NCI-H146 treated with DMSO at 0.1 percent for 48 hours (cell line): ENCODE measurements around the gene SLBP.
"Not testable (repeated sequence)": the region's sequence is repeated elsewhere in the genome, so short reads cannot be mapped to it uniquely, and the experiment has no call there.

Source experiments
- DNase-seq: peaks from one replicate; lab custom pipeline; 2025; ENCODE audit not compliant: unreplicated experiment; lab: John Stamatoyannopoulos, UW

The SLBP gene

DNA sequence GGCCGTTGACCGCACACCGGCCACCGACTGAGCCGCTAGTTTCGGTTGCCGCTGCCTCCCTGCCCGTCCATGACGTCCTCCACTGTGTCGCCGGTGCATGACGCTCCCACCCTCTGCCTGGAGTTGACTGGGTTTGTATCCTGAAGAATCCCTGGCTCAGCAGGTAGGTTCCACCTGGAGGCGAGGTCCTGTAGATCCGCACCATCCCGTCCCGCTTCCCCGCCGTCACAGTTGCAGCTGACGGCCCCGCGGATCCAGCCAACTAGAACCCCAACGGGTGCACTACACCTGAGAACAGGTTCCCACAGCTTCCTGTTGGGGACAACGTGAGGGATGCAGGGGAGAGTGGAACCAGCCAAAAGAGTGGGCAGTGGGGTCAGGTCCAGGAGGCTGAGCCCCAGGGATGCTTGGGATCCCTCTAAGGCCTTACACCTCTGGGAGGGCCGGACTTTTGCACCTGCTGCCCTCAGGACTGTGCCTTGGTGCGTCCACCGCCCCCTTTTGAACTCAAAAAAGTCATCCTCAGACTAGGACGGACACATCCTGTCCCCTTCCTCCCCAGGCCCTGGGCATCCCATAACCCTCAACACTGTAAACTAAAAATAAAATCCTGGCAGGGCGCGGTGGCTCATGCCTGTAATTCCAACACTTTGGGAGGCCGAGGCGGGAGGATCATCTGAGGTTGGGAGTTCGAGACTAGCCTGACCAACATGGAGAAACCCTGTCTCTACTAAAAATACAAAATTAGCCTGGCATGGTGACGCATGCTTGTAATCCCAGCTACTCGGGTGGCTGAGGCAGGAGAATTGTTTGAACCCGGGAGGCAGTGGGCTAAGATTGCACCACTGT lies 1.1 kb upstream of the SLBP start:
- DNase-seq, result no peak

DNA sequence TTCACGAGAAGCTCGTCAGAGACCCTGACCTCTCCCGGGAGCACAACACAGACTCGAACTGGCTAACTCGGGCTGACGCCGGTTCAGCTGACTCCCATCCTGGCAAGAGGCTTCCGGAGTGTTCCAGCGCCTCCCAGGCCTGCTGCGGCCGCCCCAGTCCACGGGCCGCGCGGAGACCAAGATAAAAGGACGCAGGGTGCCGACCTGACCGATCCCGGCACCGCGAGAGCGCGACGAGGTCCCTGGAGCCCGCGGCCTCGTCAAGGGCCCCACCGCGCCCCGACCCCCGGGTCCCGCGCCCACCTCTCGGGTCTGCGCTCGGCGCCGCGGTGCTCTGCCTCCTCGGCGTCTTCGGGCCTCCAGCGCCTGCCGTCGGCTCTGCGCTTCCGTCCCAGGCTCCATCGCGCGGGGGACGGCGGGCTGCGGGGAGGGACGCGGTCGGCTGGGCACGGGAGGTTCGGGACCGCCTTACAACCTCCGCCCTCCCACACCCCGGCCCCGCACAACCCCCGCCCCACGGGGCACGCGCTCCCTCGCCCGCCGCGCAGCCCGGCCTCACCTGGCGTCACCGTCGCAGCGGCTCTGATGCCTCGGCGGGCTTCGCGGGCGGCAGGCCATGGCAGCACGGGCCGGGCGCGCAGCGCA lies 426 bp downstream of the SLBP start:
- no peak for DNase-seq

DNA sequence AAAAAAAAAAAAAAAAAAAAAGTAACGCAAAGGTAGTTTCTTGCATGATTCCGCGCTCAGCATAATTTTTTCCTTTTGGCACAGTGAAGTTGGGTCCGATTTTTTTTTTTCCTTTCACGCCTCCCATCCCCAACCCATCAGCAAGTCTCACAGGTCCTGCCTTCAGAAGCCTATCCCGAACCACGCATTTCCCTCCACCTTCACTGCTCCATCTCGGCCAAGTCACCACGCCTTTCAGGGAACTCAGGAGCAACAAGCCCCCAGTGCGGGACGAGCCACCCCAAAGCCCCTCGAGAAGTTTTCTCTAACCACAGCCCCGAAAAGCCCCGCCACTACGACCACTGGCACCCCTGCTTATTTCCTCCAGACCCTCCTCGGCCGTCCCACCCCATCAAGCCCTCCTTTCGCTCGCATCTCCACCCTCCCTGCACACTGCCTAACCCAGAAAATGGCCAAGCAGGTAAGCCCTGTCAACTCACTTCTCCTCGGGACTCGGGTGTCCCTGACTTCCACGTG lies 1.0 kb downstream of the SLBP start:
- DNase-seq, result no peak

DNA sequence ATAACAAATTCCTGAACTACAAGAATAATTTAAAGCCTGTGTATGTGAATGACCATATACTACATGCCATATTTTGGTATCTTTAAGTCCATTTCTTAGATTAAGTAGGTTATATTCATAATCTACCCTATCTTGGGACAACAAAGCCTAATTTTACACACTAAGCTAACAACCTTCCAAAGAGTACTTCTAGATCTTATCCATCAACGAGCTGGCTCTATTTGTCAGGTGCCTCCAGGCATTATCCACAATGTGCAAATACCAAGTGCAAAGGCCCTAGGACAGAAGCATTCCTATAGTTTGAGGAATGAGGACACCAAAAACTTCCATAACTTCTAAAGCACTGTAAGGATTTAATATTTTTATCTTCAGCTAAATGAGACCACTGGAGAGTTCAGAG lies 3.5 kb downstream of the SLBP start:
- DNase-seq, result no peak

DNA sequence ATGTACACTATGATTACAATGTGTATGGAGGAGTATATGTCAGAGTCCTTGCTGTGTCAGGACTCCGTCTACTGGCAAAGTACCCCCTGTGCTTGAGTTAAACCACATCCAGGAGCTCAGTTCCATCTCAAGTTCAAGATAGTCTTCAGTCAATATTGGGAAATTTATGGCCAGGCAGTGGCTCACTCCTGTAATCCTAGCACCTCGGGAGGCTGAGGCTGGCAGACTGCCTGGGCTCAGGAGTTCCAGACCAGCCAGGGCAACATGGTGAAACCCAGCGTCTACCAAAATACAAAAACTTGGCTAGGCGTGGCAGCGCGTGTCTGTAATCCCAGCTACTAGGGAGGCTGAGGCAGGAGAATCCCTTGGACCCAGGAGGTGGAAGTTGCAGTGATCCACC lies 5.8 kb downstream of the SLBP start:
- no peak for DNase-seq

DNA sequence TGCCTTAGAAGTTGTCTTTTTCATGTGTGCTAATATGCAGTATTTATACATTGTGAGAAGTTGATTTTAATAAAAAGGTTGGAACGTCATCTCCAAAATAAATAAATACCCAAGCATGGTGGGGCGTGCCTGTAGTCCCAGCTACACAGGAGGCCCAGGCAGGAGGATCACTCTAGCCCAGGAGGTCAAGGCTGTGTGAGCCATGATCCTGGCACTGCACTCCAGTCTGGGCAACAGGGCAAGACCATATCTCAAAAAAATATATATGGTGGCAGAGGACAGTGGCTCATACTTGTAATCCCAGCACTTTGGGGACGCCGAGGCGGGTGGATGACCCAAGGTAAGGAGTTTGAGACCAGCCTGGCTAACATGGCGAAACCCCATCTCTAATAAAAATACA lies 6.4 kb downstream of the SLBP start:
- DNase-seq, result no peak

DNA sequence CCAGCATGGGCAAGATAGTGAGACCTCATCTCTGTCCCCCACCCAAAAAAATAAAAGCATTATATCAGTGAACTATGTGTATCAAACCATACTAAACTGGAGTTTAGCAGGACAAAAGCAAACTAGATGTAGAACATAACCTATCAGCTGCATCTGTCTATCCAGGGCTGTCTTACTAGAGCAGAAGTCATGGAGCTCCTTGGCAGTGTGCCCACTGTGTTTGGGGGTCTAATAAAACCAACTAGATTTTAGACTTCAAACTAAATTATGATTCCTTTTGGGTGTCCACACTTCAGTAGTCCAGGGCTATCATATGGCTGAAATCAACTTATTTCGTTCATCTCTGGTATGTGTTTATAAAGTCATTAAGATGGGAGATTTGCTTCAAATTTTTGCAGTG lies 8.3 kb downstream of the SLBP start:
- no peak for DNase-seq

DNA sequence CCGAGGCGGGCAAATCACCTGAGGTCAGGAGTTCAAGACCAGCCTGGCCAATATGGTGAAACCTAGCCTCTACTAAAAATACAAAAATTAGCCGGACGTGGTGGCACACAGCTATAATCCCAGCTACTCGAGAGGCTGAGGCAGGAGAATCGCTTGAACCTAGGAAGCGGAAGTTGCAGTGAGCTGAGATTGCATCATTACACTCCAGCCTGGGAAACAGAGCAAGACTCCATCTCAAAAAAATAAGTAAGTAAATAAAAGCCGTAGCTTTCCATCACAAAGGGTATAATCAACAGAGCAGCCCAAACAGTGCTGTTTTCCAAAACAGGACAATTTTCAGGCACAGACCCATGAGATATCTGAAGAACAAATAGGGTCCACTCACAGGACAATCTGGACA lies 10.4 kb downstream of the SLBP start:
- not testable (repeated sequence) for DNase-seq

DNA sequence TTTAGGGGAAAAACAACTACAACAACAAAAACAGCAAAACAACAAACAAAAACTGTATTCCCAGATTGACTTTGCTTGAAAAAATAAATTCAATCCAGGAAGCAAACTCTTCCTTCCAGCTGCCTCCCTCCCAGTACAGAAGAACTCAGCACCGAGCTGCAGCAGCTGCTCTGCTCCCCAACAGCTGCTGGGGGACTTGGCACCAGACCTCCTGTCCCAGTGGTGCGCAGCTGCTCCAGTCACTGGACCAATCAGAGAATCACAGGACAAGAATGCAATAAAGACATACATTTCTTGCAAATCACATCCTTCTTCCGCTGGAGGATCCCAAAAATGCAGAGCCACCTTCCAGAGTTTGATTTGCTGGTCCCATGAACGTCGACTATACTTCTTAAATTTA lies 16.2 kb downstream of the SLBP start:
- no peak for DNase-seq

DNA sequence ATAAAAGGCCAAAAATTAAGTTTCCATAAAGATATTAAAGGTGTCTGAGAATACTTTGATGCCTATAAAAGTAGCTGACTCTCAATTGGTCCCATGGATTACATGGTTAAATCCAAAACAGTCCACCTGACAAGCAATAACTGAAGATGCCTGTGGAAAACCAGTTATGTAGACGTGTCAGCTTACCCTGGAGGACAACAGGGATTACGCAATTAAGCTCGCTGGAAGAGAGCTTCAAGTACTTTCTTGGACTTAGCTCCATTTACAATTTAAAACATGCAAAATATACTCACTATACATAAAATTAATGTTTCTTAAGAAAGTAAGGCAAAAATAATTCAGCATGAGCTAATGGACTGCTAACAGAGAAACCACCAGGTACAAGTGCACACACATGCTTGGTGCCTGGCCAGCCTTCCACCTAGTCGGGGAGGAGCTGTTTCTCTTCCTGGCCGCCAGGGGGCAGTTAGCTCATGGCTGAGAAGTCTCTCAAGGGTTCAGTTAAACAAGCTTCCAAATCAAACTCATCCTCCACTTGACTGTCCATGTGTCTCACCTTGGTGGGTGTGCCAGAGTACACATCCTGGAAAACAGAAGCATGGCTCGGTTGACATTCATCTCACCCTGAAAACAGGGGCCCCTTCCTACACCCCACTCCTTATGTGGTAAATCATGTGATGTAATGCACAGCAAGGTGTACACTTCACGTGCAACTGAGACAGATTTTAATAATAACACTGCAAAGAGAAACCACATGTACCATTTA lies 18.8 kb downstream of the SLBP start:
- DNase-seq, result peak; percentile 52

DNA sequence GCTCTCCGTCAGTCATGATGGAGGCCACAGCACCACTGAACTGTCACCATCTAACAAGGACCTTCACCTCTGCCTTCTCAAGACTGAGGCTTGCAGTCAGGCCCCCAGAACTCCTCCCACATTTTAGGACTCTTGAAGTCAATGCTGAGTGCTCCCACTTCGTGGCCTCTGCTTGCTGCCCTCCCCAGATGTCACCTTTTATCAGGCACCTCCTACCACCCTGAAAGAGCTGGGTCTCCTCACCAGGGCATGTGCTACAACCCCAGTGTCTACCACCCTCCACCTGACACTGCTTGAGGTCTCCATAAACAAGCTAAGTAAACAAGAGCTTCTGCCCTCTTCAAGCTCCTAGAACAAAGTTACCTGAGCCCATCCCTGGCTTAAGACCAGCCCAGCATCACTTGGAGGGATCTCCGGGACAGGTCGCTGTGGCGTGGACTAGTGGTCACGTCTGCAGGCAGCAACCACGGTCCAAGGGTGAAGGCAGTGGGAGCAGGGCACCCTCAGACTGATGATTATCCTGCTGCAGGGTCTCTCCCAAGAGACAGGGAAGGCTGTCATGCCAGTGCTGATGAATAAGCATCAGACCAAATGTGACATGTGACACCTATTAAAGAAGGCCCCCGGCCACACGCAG lies 20.3 kb downstream of the SLBP start:
- DNase-seq, result no peak

DNA sequence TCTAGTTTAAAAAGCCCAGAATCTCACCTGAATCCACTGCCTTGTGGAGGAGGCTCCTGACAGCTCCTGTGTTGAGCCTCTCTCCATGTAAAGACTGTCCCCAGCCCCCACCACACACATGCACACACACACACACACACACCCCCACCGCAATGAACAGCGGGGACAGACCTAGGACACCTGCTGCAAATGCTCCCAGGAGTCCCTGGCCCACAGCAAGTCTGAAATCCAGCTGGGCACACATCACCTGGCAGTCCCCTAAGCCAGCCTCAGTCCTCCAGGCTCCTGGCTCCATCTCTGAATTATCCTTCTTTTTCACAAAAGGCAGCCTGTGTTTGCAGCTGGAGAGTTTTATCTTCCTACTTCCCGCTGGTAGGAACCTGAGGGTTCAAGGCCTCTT lies 21.4 kb downstream of the SLBP start:
- no peak for DNase-seq

DNA sequence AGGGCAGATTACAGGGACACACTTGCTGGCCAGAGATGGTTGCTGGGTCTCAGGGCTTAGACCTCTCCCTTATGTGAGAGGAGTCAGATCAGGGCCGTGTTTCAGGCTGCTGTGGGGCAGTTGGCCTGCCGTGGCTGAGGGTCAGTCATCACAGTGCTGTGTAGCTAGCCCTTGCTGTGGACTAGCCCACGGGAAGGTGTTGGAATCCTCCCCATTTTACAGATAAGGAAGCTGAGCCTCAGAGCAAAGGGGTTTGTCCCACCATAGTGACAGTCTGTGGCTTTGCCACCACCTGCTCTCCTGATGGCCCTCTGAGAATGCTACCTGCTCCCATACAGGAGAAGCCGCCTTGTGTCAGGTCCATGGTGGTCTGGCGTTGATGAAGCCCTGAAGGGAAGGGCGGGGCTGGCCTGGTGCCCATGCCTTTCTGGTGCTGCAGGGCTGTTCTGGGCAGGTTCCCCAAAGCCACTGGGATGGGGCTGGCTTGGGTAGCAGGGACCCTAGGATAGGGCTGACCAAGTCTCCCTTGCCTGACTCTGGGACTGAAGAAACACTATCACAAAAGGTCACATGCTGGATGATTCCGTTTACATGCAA lies 25.6 kb downstream of the SLBP start:
- DNase-seq, result no peak

DNA sequence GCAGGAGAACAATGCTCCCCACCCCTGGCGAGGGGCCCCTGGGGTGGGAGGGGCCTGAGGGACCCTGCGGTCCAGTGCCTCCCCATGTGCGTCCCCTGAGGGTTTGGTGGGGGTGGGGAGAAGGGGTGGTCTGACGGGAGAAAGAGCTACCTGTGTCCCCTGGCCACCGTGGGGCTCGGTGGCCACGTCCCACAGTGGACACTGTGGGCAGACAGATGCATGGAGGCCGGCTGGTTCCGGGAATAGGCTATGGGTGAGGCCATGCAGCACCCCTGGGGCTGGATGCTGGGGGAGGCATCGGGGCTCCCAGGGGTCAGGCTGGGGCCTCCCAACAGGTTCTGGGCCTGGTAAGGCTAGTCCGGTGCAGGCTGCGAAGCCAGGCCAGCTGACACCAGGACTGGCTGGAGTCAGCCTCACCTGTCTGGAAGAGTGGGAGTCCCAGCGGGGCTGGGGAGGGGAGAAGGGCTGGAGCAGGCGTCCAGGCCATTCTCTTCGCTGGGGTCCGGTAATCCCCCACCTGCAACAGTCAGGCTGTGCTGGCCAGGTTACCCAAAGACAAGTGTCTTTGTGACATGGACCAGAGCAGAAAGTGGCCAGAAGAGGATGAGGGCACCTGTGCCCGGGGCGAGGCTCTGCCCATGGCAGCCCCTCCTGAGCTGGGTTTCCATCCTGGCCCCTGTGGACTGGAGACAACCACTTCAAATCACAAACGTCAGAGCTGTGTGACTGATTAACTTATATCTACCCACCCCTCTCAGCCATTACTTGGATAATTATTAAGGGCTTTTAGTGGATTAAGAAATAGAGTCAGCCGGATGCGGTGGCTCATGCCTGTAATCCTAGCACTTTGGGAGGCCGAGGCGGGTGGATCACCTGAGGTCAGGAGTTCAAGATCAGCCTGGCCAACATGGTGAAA lies 26.6 kb downstream of the SLBP start:
- no peak for DNase-seq

DNA sequence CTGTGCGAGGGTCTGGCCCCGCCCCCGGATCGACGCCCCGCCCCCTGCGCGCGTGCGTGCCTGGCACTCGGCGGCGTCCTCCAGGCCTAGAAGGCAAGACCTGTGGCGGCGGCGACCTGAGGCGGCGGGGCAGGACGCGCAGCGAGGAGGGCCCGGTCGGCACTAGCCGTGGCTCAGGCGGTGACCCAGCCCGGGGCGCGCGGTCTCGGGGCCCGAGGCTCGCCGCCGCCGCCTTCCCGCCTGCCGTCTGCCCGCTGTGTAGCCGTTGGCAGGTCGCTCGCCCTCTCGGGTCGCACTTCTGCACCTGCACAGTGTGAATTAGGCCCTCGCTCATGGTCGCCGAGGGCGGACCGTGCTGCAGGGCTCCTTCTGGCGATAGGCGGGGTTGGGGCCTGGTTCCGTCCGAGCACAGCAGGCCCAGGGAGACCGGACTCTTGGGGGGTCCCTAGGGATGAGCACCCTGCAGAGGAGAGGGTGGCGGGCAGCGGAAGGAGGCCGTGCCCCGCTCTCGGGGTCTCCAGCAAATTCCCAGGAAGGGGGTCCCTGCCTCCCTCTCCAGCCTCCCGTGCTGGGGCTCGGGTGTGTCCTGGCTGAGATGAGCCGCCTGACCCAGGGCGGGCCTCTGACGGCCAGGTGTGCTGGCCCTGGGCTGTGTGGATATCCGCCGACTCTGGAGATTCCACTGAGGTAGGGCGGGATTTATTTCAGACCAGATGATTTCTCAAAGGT lies 27.4 kb downstream of the SLBP start:
- no peak for DNase-seq

DNA sequence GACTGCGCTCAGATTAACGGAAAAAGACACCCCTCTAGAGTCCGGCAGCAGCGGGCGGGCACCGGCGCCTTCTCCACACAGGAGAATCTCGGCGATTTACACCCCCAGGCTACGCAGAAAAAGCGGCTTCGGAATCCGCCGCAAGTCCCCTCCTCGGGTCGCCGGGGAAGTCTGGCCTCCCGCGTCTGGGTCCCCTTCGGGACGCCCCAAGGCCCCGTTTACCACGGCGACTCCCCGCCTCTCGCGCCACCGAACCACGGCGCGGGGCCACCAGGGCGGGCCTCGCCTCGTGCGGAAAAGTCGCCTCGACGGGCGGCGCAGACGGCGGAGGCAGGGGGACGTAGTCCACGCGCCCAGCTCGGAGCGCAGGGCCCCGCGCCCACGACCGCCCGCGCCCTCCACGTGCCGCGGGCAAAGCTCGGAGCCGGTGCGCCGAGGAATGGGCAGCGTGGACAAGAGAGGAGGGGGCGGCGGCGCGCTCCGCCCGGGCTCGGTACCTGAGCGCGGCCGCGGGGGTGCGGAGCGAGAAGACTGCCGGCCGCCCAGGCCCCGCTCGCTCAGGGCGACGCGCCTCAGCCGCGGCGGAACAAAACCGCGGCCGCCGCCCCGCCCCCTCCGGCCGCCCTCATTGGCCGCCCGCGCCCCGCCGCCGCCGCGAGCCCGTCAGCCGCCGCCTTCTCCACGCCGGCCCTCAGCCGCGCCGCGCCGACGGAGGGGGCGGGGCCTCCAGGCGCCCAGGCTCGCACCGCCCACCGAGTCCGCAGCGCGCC lies 28.2 kb downstream of the SLBP start, which contains the start of gene FAM53A:
FAM53A (minus strand) TSS at position 578 of the 770 bp plus-strand sequence. CDS start 15,572 bp downstream, outside the sequence.
- DNase-seq, result peak; percentile 57

DNA sequence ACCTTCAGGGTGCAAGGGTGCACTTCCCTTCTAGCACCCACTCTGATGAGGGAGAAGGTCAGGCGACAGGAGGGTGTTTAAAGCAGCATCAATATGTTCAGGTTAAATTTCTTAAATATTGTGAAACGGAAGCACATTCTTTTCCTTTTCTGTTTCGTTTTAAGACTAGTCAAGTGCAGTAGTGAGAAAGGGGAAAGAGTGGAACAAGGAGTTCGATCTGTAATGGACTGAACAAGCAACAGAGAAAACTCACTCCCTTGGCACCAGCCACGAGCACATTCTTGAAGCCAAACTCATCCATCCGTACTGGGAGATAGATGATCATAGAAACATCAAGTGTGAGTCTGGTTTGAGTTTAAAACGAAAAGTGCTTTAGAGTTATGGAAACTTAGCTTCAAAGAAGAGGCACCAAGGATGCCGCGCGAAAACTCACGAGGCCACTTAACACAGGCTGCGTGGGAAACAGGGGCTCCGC lies 28.8 kb downstream of the SLBP start:
- no peak for DNase-seq

DNA sequence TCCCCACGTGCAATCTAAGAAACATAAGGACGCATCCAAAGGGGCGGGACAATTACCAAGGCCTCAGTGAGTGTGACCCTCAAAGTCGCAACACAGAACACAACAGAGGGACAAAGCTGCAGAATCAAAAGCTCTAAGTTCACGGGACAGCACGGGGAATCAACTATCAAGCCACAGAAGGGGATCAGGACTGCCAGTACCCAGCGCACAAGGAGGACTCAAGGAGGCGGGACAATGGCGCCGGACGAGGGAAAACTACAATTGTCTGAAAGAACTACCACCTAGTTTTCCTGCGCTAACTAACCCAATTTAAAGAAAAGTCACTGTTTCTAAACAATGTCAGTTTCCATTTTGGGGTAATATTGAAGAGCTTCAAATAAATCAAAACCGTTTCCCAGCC lies 29.3 kb downstream of the SLBP start:
- DNase-seq, result no peak
